Measurements from ENCODE around the gene KCNIP3.

KCNIP3 gene

DNA sequence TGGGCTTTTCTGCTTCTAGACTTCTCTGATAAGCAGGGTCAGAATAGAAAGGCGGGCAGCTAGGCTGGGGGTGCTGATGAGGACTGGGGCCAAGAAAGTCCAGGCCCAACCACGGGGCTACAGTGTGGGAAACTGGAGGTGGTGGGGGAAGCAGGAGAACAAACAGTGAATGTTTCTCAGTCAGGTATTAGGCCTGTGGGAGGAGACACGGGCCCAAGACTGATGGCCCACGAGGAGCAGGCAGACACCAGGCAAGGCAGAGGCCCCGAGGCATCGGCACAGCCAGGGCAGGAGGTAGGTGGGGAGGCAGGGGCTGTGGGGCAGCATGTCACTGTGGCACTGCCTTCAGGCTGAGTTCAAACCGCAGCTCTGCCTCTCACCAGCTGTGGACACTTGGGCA, 40.7 kb downstream of the KCNIP3 start:
- TF ChIP-seq, protein P1, sequence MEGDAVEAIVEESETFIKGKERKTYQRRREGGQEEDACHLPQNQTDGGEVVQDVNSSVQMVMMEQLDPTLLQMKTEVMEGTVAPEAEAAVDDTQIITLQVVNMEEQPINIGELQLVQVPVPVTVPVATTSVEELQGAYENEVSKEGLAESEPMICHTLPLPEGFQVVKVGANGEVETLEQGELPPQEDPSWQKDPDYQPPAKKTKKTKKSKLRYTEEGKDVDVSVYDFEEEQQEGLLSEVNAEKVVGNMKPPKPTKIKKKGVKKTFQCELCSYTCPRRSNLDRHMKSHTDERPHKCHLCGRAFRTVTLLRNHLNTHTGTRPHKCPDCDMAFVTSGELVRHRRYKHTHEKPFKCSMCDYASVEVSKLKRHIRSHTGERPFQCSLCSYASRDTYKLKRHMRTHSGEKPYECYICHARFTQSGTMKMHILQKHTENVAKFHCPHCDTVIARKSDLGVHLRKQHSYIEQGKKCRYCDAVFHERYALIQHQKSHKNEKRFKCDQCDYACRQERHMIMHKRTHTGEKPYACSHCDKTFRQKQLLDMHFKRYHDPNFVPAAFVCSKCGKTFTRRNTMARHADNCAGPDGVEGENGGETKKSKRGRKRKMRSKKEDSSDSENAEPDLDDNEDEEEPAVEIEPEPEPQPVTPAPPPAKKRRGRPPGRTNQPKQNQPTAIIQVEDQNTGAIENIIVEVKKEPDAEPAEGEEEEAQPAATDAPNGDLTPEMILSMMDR (IDR thresholded peaks at IDR 0.05), result no peak

DNA sequence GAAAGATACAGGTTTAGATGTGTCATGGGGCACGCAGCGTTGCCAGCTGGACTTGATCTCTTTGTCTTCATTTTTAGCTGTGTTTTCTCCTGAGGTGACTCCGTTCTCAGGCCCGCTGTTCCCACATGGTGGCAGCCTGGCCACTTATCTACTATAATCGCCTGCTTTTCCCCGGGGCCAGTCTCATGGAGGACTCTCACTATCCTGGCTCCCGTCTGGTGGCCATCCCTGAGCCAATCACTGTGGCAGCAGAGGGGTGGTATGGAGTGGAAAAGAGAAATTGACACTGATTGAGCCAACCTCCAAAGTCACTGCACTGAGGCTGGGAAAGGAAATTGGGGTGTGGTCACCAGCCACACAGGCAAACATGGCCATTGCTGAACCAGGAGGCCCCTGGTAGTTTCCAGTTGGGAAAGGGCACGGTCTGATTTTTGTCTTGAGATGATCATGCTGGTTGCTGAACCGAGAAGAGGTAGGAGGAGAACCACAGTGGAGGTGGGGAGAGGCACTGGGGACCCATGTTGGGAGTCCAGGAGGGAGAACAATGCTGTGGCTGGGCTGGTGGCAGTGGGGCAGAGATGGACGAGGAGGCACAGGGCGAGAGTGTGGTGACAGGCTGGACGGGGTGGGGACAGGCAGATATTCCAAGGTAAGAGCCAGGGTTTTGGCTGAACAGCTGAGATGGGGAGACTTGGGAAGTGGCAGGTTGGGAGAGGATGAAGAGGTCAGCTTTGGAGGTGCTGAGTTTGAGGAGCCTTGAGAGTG, 45.6 kb downstream of the KCNIP3 start:
- TF ChIP-seq, protein P1 (IDR thresholded peaks at IDR 0.05), result no peak

DNA sequence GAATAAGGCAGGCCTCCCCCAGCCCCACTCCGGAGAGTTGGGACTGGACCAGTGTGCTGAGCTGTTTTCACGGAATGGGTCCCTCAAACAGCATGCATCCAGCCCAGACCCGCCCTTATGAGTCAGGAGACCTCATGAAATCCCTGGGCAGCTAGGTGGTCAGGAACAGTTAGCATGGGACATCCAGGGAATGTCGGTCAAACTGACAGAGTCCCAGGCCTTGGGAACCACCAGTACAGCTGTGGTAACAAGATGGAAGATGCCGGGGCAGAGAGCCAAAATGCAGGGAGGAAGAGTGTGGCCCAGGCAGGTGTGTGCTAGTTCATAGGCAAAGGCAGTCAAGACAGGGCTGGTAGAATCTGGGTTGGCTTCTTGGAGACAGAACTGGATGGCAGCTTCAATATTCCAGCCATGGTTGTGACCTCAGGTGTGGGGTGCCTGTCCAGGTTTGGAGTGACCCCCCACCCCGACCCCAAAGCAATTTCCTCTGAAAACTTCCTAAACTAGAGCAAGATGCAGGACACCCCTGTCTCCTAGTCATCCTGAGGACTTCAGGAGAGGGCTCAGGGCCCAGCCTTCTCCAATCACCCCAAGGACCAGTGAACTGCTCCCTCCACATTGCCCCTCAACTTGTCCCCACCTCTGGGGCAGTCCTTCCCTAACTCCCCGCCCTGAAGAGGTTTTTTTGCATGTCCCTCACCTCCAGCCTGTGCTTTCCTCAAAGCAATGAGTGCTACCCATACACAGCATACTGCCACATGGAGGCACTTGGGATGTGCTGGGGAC, 46.5 kb downstream of the KCNIP3 start:
- TF ChIP-seq, protein P1 (IDR thresholded peaks at IDR 0.05), result no peak

DNA sequence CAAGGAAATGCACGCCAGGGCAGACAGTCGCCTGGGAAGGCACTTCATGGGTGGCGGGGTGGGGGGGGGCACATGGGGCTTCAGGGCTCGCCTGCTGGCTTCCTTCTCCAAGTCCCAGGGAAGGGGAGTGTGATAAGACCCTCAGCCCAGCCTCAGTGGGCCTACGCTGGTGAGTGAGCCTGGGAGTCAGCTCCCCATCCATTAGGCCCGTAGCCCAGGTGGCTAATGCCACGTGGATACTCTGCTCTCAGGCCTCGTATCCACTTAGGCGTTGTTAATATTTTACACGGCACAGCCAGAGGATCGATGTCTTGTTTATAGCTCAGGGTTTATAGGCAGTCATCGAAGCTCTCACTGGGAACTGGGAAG, 47.1 kb downstream of the KCNIP3 start:
- TF ChIP-seq, protein P1 (IDR thresholded peaks at IDR 0.05), result no peak

DNA sequence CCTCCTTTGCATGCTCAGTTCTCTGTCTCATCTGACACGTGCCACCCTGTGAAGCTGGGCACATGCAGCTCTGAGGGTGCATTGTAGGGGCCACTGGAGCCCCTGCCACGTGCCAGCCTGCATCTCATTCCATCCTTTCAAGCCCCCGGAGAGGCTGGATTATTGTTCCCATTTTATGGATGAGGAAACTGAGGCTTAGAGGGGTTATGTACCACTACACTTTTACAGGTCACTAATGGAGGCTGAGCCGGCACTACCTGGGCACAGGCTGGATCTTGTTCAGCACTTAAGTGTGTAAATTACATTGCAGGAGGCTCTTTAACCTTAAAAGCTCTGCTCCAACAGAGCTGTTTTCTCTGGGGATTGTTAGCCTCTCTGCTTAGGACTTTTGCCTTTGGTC, 47.5 kb downstream of the KCNIP3 start:
- TF ChIP-seq, protein P1 (IDR thresholded peaks at IDR 0.05), result no peak

DNA sequence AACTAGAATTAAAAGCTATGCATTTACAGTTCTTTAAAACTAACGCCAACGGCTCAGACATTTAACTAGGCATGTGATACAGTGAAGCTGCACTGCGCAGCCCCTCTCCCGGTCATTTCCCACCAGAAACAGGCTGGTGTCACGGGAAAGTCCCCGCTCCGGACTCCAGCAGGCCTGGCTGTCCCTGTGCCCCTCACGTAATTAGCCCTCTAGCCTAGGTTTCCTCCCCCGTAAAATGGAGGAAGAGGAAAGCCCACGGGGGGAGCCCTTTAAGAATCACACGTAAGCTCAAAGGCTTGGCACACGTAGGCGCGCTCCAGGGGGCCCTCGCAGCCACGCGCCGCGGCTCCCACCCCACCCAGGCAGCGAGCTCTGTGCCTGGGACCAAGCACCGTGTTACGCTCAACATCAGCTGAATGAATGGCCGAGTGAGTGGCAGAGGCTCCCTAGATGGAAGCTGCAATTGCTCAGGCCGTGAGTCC, 48.0 kb downstream of the KCNIP3 start:
- TF ChIP-seq, protein P1 (IDR thresholded peaks at IDR 0.05), result no peak

DNA sequence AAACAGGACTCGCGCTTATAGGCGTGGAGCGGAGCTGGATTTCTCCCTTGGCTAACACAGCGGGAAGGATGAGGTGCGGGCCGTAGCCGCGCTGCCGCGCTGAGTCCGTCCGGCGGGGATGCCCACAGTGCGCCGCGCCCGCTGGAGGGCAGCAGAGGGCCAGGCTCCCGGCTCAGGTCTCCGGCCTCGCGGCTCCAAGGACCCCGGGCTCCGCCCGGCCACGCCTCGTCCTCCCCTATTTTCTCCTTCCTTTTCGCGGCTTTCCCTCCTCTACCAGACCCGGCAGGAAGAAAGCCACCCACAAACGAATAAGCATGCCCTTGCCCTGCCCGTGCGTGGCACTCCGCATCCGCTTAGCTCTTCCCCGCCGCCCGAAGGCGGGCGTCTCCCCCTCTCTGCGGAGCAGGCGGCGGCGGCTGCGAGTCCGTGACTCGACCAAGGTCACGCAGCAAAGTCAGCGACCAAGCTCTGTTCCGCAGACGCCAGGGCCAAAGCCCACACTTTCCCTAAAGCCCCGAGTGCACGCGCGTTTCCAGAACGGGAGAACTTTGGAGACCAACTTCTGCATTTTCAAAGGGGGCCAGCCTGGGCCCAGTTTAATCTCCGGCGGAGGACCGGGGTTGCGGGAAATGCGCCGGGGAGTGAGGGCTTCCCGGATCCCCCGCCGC, 48.5 kb downstream of the KCNIP3 start:
- TF ChIP-seq, protein P1 (IDR thresholded peaks at IDR 0.05), result peak; percentile 86
